ENCODE data around the gene MTG1. TPM values are rescaled to one million over a fixed set of nuclear protein-coding genes. Genes with fewer than 3 reads are reported as not detected.
"Not testable (repeated sequence)": the region's sequence is repeated elsewhere in the genome, so short reads cannot be mapped to it uniquely, and the experiment has no call there.

The MTG1 gene
- total RNA-seq, 1 experiment from 2014 or later, result 26.9 TPM

GRCh38 chr10:133372507-133372906, 21.4 kb upstream of the MTG1 start:
- H3K36me3 ChIP-seq (ENCODE audit: insufficient read depth, low read length), result no peaks in the 10 kb centered on the region
- H2AFZ ChIP-seq (ENCODE audit: low read length), result no peak overlapping the region
- peaks cover 11% of the 10 kb centered on the region for H3K79me2 ChIP-seq (ENCODE audit: low read length)
- no peak overlapping the region for H3K27ac ChIP-seq (ENCODE audit: low read length)
- no peaks in the 10 kb centered on the region for H4K20me1 ChIP-seq (ENCODE audit: insufficient read depth, low read depth, low read length)
- H3K9ac ChIP-seq (ENCODE audit: low read length), result peak overlapping the region; percentile 86
- no peak for DNase-seq
- no peaks in the 10 kb centered on the region for H3K9me3 ChIP-seq (ENCODE audit: low read length)
- H3K4me3 ChIP-seq (ENCODE audit: low read length), result peak overlapping the region; percentile 65
- peak overlapping the region; percentile 27 for H3K4me2 ChIP-seq (ENCODE audit: low read depth, low read length, poor library complexity, severe bottlenecking)
- H3K9me2 ChIP-seq (replicated peaks; ENCODE audit: insufficient read depth, low read length), result no peaks in the 10 kb centered on the region
- no peaks in the 10 kb centered on the region for H3K27me3 ChIP-seq (ENCODE audit: low read length)
- H3K4me1 ChIP-seq (ENCODE audit: low read length), result peaks cover 11% of the 10 kb centered on the region

GRCh38 chr10:133373174-133374090, 20.5 kb upstream of the MTG1 start, which contains the start of gene ECHS1:
ECHS1 (minus strand) TSS chr10:133373354; CDS start chr10:133373333, 21 bp downstream.
- no peaks in the 10 kb centered on the region for H4K20me1 ChIP-seq (ENCODE audit: insufficient read depth, low read depth, low read length)
- peaks cover 11% of the 10 kb centered on the region for H3K79me2 ChIP-seq (ENCODE audit: low read length)
- H3K4me3 ChIP-seq (ENCODE audit: low read length), result peak within 1 kb of the TSS; percentile 78
- H3K36me3 ChIP-seq (ENCODE audit: insufficient read depth, low read length), result no peaks in the 10 kb centered on the region
- DNase-seq, result peak; percentile 97
- peaks cover 19% of the 10 kb centered on the region for H3K4me1 ChIP-seq (ENCODE audit: low read length)
- peak within 1 kb of the TSS; percentile 59 for H3K4me2 ChIP-seq (ENCODE audit: low read depth, low read length, poor library complexity, severe bottlenecking)
- H3K27ac ChIP-seq (ENCODE audit: low read length), result no peak within 1 kb of the TSS
- peak within 1 kb of the TSS; percentile 86 for H3K9ac ChIP-seq (ENCODE audit: low read length)
- H3K9me3 ChIP-seq (ENCODE audit: low read length), result no peaks in the 10 kb centered on the region
- 0 out of 2 replicates have a peak within 1 kb of the TSS, but pooled peaks have one; percentile 50 for H2AFZ ChIP-seq (ENCODE audit: low read length)
- no peaks in the 10 kb centered on the region for H3K27me3 ChIP-seq (ENCODE audit: low read length)
- no peaks in the 10 kb centered on the region for H3K9me2 ChIP-seq (replicated peaks; ENCODE audit: insufficient read depth, low read length)

- peaks cover 11% of the 10 kb centered on the region for H3K79me2 ChIP-seq (ENCODE audit: low read length)
- no peak overlapping the region for H3K4me3 ChIP-seq (ENCODE audit: low read length)
- H2AFZ ChIP-seq (ENCODE audit: low read length), result no peak overlapping the region
- H4K20me1 ChIP-seq (ENCODE audit: insufficient read depth, low read depth, low read length), result no peaks in the 10 kb centered on the region
- H3K9me2 ChIP-seq (replicated peaks; ENCODE audit: insufficient read depth, low read length), result no peaks in the 10 kb centered on the region
- no peak overlapping the region for H3K9ac ChIP-seq (ENCODE audit: low read length)
- no peak overlapping the region for H3K27ac ChIP-seq (ENCODE audit: low read length)
- no peaks in the 10 kb centered on the region for H3K36me3 ChIP-seq (ENCODE audit: insufficient read depth, low read length)
- H3K4me1 ChIP-seq (ENCODE audit: low read length), result peaks cover 27% of the 10 kb centered on the region
- H3K4me2 ChIP-seq (ENCODE audit: low read depth, low read length, poor library complexity, severe bottlenecking), result no peak overlapping the region
- no peaks in the 10 kb centered on the region for H3K9me3 ChIP-seq (ENCODE audit: low read length)
- no peak for DNase-seq
- H3K27me3 ChIP-seq (ENCODE audit: low read length), result no peaks in the 10 kb centered on the region
Observed at GRCh38 chr10:133375357-133376115, 18.4 kb upstream of the MTG1 start.

- peaks cover 11% of the 10 kb centered on the region for H3K79me2 ChIP-seq (ENCODE audit: low read length)
- H4K20me1 ChIP-seq (ENCODE audit: insufficient read depth, low read depth, low read length); DNase-seq; H3K27me3 ChIP-seq (ENCODE audit: low read length); H3K27ac ChIP-seq (ENCODE audit: low read length); H2AFZ ChIP-seq (ENCODE audit: low read length); H3K9me2 ChIP-seq (replicated peaks; ENCODE audit: insufficient read depth, low read length); H3K9me3 ChIP-seq (ENCODE audit: low read length); H3K4me3 ChIP-seq (ENCODE audit: low read length); H3K4me2 ChIP-seq (ENCODE audit: low read depth, low read length, poor library complexity, severe bottlenecking); H3K36me3 ChIP-seq (ENCODE audit: insufficient read depth, low read length); H3K9ac ChIP-seq (ENCODE audit: low read length): not testable (repeated sequence)
- H3K4me1 ChIP-seq (ENCODE audit: low read length), result peaks cover 27% of the 10 kb centered on the region
Observed at GRCh38 chr10:133376183-133376582, 17.8 kb upstream of the MTG1 start.

- Histone ChIP-seq H4K20me1 (ENCODE audit: insufficient read depth, low read depth, low read length) (no peaks in the 10 kb centered on the region), H2AFZ (ENCODE audit: low read length) (no peak overlapping the region), H3K79me2 (ENCODE audit: low read length) (peaks cover 3% of the 10 kb centered on the region), H3K4me1 (ENCODE audit: low read length) (peaks cover 24% of the 10 kb centered on the region), H3K36me3 (ENCODE audit: insufficient read depth, low read length) (no peaks in the 10 kb centered on the region), H3K9ac (ENCODE audit: low read length) (no peak overlapping the region), H3K4me3 (ENCODE audit: low read length) (no peak overlapping the region), H3K9me2 (replicated peaks; ENCODE audit: insufficient read depth, low read length) (no peaks in the 10 kb centered on the region), H3K4me2 (ENCODE audit: low read depth, low read length, poor library complexity, severe bottlenecking) (no peak overlapping the region), H3K27ac (ENCODE audit: low read length) (no peak overlapping the region), H3K9me3 (ENCODE audit: low read length) (no peaks in the 10 kb centered on the region), H3K27me3 (ENCODE audit: low read length) (no peaks in the 10 kb centered on the region)
- no peak for DNase-seq
Observed at GRCh38 chr10:133377025-133377817, 16.7 kb upstream of the MTG1 start.

- DNase-seq, result no peak
- peak overlapping the region; percentile 67 for H3K4me2 ChIP-seq (ENCODE audit: low read depth, low read length, poor library complexity, severe bottlenecking)
- no peaks in the 10 kb centered on the region for H3K9me3 ChIP-seq (ENCODE audit: low read length)
- H4K20me1 ChIP-seq (ENCODE audit: insufficient read depth, low read depth, low read length), result no peaks in the 10 kb centered on the region
- H3K79me2 ChIP-seq (ENCODE audit: low read length), result no peaks in the 10 kb centered on the region
- peak overlapping the region; percentile 67 for H3K9ac ChIP-seq (ENCODE audit: low read length)
- H3K4me3 ChIP-seq (ENCODE audit: low read length), result peak overlapping the region; percentile 64
- no peaks in the 10 kb centered on the region for H3K9me2 ChIP-seq (replicated peaks; ENCODE audit: insufficient read depth, low read length)
- no peak overlapping the region for H2AFZ ChIP-seq (ENCODE audit: low read length)
- H3K27ac ChIP-seq (ENCODE audit: low read length), result no peak overlapping the region
- no peaks in the 10 kb centered on the region for H3K27me3 ChIP-seq (ENCODE audit: low read length)
- H3K36me3 ChIP-seq (ENCODE audit: insufficient read depth, low read length), result no peaks in the 10 kb centered on the region
- H3K4me1 ChIP-seq (ENCODE audit: low read length), result peaks cover 21% of the 10 kb centered on the region
Observed at GRCh38 chr10:133377818-133378250, 16.1 kb upstream of the MTG1 start.

- no peaks in the 10 kb centered on the region for H3K27me3 ChIP-seq (ENCODE audit: low read length)
- peak overlapping the region; percentile 67 for H3K9ac ChIP-seq (ENCODE audit: low read length)
- peak overlapping the region; percentile 67 for H3K4me2 ChIP-seq (ENCODE audit: low read depth, low read length, poor library complexity, severe bottlenecking)
- no peaks in the 10 kb centered on the region for H3K9me3 ChIP-seq (ENCODE audit: low read length)
- no peak overlapping the region for H3K27ac ChIP-seq (ENCODE audit: low read length)
- peak overlapping the region; percentile 43; the same call in 1 of the 2 replicates for H2AFZ ChIP-seq (ENCODE audit: low read length)
- peak overlapping the region; percentile 64 for H3K4me3 ChIP-seq (ENCODE audit: low read length)
- no peaks in the 10 kb centered on the region for H4K20me1 ChIP-seq (ENCODE audit: insufficient read depth, low read depth, low read length)
- no peaks in the 10 kb centered on the region for H3K36me3 ChIP-seq (ENCODE audit: insufficient read depth, low read length)
- no peaks in the 10 kb centered on the region for H3K79me2 ChIP-seq (ENCODE audit: low read length)
- peaks cover 21% of the 10 kb centered on the region for H3K4me1 ChIP-seq (ENCODE audit: low read length)
- H3K9me2 ChIP-seq (replicated peaks; ENCODE audit: insufficient read depth, low read length), result no peaks in the 10 kb centered on the region
- peak; percentile 52 for DNase-seq
Observed at GRCh38 chr10:133378251-133379096, 15.5 kb upstream of the MTG1 start.

Data from Karpas-422 (cell line).